CD4-positive, alpha-beta T cell treated with Interleukin-15 for 1 hour (primary cell): ENCODE measurements around the gene GAB2.
"Not testable (repeated sequence)": the region's sequence is repeated elsewhere in the genome, so short reads cannot be mapped to it uniquely, and the experiment has no call there.

Source experiments
- DNase-seq: peaks from one replicate; pipeline ENCODE4 v3.0.0-alpha.2; 2020

GAB2 gene

GRCh38 chr11:78361228-78361627 is 56.4 kb downstream of the GAB2 start:
- DNase-seq = no peak

GRCh38 chr11:78359921-78360320 is 57.7 kb downstream of the GAB2 start:
- no peak for DNase-seq

- not testable (repeated sequence) for DNase-seq
Measured at GRCh38 chr11:78357924-78358323, 59.7 kb downstream of the GAB2 start.

- not testable (repeated sequence) for DNase-seq
Measured at GRCh38 chr11:78357425-78357824, 60.2 kb downstream of the GAB2 start.

GRCh38 chr11:78355742-78356141 is 61.9 kb downstream of the GAB2 start:
- DNase-seq = not testable (repeated sequence)

- no peak for DNase-seq
Measured at GRCh38 chr11:78355309-78355705, 62.3 kb downstream of the GAB2 start.

- DNase-seq = no peak
Measured at GRCh38 chr11:78354408-78355308, 63.0 kb downstream of the GAB2 start.

GRCh38 chr11:78351979-78352841 is 65.4 kb downstream of the GAB2 start:
- no peak for DNase-seq

GRCh38 chr11:78351193-78351592 is 66.4 kb downstream of the GAB2 start:
- no peak for DNase-seq

- no peak for DNase-seq
Measured at GRCh38 chr11:78350646-78351165, 66.9 kb downstream of the GAB2 start.

- DNase-seq = no peak
Measured at GRCh38 chr11:78350091-78350645, 67.5 kb downstream of the GAB2 start.

GRCh38 chr11:78349624-78350023 is 68.0 kb downstream of the GAB2 start:
- DNase-seq = no peak

GRCh38 chr11:78349114-78349513 is 68.5 kb downstream of the GAB2 start:
- DNase-seq = no peak

GRCh38 chr11:78347956-78348355 is 69.7 kb downstream of the GAB2 start:
- no peak for DNase-seq

- no peak for DNase-seq
Measured at GRCh38 chr11:78346799-78347198, 70.8 kb downstream of the GAB2 start.

- no peak for DNase-seq
Measured at GRCh38 chr11:78345450-78345849, 72.2 kb downstream of the GAB2 start.

- DNase-seq = no peak
Measured at GRCh38 chr11:78344676-78345075, 72.9 kb downstream of the GAB2 start.

GRCh38 chr11:78344094-78344493 is 73.5 kb downstream of the GAB2 start:
- no peak for DNase-seq

- no peak for DNase-seq
Measured at GRCh38 chr11:78343303-78343702, 74.3 kb downstream of the GAB2 start.

GRCh38 chr11:78341841-78342240 is 75.8 kb downstream of the GAB2 start:
- no peak for DNase-seq

- no peak for DNase-seq
Measured at GRCh38 chr11:78340530-78340929, 77.1 kb downstream of the GAB2 start.

- no peak for DNase-seq
Measured at GRCh38 chr11:78339945-78340344, 77.7 kb downstream of the GAB2 start.

GRCh38 chr11:78339483-78339882 is 78.1 kb downstream of the GAB2 start:
- DNase-seq = no peak
